ENCODE results near the gene THNSL1. TPM values are rescaled to one million over a fixed set of nuclear protein-coding genes. Genes with fewer than 3 reads are reported as not detected.

The THNSL1 gene
- polyA plus RNA-seq, 1 donor from 2014 or later = 5.1 TPM

GRCh38 chr10:25048450-25048849 lies 32.0 kb downstream of the THNSL1 start:
- Histone ChIP-seq H3K4me3 (ENCODE audit: low read length) (no peak overlapping the region), H3K9me3 (ENCODE audit: low read length) (no peaks in the 10 kb centered on the region), H3K79me2 (replicated peaks; ENCODE audit: insufficient read depth, low read length) (no peaks in the 10 kb centered on the region), H3K9me2 (ENCODE audit: insufficient read depth, low read length) (no peaks in the 10 kb centered on the region), H3K27ac (ENCODE audit: low read length) (no peak overlapping the region), H3F3A (ENCODE audit: insufficient read depth, low read length, poor library complexity, severe bottlenecking) (no peaks in the 10 kb centered on the region), H3K9ac (ENCODE audit: low read length) (no peak overlapping the region), H3K27me3 (ENCODE audit: insufficient read depth, low read depth, low read length) (no peaks in the 10 kb centered on the region), H3K36me3 (ENCODE audit: insufficient read depth, low read length) (no peaks in the 10 kb centered on the region), H4K20me1 (ENCODE audit: insufficient read depth) (no peaks in the 10 kb centered on the region), H3K4me2 (ENCODE audit: low read length) (no peak overlapping the region), H2AFZ (ENCODE audit: low read depth, low read length) (no peak overlapping the region)
- TF ChIP-seq CTCF (IDR thresholded peaks at IDR 0.05; ENCODE audit: poor library complexity, severe bottlenecking) = no peak
- TF ChIP-seq EP300 (conservative IDR thresholded peaks at IDR 0.05; ENCODE audit: poor library complexity, severe bottlenecking) = no peak

GRCh38 chr10:25049966-25050365 lies 33.6 kb downstream of the THNSL1 start:
- H3F3A ChIP-seq (ENCODE audit: insufficient read depth, low read length, poor library complexity, severe bottlenecking) = no peaks in the 10 kb centered on the region
- no peaks in the 10 kb centered on the region for H3K27me3 ChIP-seq (ENCODE audit: insufficient read depth, low read depth, low read length)
- no peak overlapping the region for H2AFZ ChIP-seq (ENCODE audit: low read depth, low read length)
- no peak overlapping the region for H3K9ac ChIP-seq (ENCODE audit: low read length)
- H3K79me2 ChIP-seq (replicated peaks; ENCODE audit: insufficient read depth, low read length) = no peaks in the 10 kb centered on the region
- H3K4me3 ChIP-seq (ENCODE audit: low read length) = no peak overlapping the region
- H3K36me3 ChIP-seq (ENCODE audit: insufficient read depth, low read length) = no peaks in the 10 kb centered on the region
- no peak overlapping the region for H3K27ac ChIP-seq (ENCODE audit: low read length)
- no peaks in the 10 kb centered on the region for H4K20me1 ChIP-seq (ENCODE audit: insufficient read depth)
- H3K4me2 ChIP-seq (ENCODE audit: low read length) = no peak overlapping the region
- no peak for TF ChIP-seq TAF1 (IDR thresholded peaks at IDR 0.05; ENCODE audit: low read depth)
- TF ChIP-seq CTCF (IDR thresholded peaks at IDR 0.05; ENCODE audit: poor library complexity, severe bottlenecking) = no peak
- no peak for TF ChIP-seq MXI1 (conservative IDR thresholded peaks at IDR 0.05; ENCODE audit: poor library complexity, severe bottlenecking)
- no peak for TF ChIP-seq RAD21 (conservative IDR thresholded peaks at IDR 0.05)
- TF ChIP-seq EP300 (conservative IDR thresholded peaks at IDR 0.05; ENCODE audit: poor library complexity, severe bottlenecking) = no peak
- TF ChIP-seq EZH2 (IDR thresholded peaks at IDR 0.05; ENCODE audit: borderline replicate concordance, insufficient read depth, low read length, poor library complexity, severe bottlenecking) = no peak
- TF ChIP-seq SMC3 (conservative IDR thresholded peaks at IDR 0.05; ENCODE audit: poor library complexity) = no peak
- TF ChIP-seq, protein P1, sequence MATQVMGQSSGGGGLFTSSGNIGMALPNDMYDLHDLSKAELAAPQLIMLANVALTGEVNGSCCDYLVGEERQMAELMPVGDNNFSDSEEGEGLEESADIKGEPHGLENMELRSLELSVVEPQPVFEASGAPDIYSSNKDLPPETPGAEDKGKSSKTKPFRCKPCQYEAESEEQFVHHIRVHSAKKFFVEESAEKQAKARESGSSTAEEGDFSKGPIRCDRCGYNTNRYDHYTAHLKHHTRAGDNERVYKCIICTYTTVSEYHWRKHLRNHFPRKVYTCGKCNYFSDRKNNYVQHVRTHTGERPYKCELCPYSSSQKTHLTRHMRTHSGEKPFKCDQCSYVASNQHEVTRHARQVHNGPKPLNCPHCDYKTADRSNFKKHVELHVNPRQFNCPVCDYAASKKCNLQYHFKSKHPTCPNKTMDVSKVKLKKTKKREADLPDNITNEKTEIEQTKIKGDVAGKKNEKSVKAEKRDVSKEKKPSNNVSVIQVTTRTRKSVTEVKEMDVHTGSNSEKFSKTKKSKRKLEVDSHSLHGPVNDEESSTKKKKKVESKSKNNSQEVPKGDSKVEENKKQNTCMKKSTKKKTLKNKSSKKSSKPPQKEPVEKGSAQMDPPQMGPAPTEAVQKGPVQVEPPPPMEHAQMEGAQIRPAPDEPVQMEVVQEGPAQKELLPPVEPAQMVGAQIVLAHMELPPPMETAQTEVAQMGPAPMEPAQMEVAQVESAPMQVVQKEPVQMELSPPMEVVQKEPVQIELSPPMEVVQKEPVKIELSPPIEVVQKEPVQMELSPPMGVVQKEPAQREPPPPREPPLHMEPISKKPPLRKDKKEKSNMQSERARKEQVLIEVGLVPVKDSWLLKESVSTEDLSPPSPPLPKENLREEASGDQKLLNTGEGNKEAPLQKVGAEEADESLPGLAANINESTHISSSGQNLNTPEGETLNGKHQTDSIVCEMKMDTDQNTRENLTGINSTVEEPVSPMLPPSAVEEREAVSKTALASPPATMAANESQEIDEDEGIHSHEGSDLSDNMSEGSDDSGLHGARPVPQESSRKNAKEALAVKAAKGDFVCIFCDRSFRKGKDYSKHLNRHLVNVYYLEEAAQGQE (IDR thresholded peaks at IDR 0.05; ENCODE audit: borderline replicate concordance) = no peak
- TF ChIP-seq POLR2AphosphoS5 (IDR thresholded peaks at IDR 0.05) = no peak
- H3K9me2 ChIP-seq (ENCODE audit: insufficient read depth, low read length) = no peaks in the 10 kb centered on the region
- no peaks in the 10 kb centered on the region for H3K9me3 ChIP-seq (ENCODE audit: low read length)
